ENCODE measurements around the gene TCEAL9. TPM values are rescaled to one million over a fixed set of nuclear protein-coding genes. Genes with fewer than 3 reads are reported as not detected.

TCEAL9 gene
- total and polyA plus RNA-seq, 7 donors: 3.4 to 15.1 (median 9.1) TPM

DNA sequence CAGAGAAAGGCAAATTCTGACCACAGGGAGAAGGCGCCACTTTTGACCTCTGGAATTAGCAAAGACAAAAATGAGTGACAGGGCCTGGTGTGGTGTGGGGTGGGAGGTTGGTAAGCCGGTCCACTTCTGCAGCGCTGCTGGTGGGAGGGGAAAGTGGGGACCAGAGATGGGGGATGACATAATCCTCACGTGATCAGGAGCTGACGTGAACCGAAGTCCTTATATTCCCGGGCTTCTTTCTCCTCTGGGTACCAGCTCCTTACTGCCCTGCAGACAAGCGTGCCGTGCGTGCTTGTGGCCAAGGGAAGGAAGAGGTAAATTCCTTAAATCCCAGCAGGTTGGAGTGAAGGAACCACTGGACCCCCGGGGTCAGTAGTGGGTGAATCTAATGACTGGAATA is 26.3 kb upstream of the TCEAL9 start, which contains the start of gene TCEAL7:
Gene TCEAL7 (plus strand): TSS at position 249 of the 400 bp plus-strand sequence. CDS start 1,165 bp downstream, outside the sequence.
- no peaks in the 10 kb centered on the region for H3K9me3 ChIP-seq
- peaks cover 0 to 41% (median 0%) of the 10 kb centered on the region in 3 donors for H3K27me3 ChIP-seq (ENCODE audit: insufficient read depth in 3 of 3, low read length in 2 of 3)
- H3K36me3 ChIP-seq (ENCODE audit: insufficient read depth in 1 of 2, low read depth in 1 of 2): no peaks in the 10 kb centered on the region
- H3K27ac ChIP-seq: no peak within 1 kb of the TSS
- 0 to 21% (median 8%) methylated on average over 7 to 11 of the region's 11 CpGs for WGBS, 3 donors
- peak within 1 kb of the TSS; percentile 30 for H3K4me3 ChIP-seq
- no peaks in the 10 kb centered on the region for H3K4me1 ChIP-seq
- TF ChIP-seq, protein P1, sequence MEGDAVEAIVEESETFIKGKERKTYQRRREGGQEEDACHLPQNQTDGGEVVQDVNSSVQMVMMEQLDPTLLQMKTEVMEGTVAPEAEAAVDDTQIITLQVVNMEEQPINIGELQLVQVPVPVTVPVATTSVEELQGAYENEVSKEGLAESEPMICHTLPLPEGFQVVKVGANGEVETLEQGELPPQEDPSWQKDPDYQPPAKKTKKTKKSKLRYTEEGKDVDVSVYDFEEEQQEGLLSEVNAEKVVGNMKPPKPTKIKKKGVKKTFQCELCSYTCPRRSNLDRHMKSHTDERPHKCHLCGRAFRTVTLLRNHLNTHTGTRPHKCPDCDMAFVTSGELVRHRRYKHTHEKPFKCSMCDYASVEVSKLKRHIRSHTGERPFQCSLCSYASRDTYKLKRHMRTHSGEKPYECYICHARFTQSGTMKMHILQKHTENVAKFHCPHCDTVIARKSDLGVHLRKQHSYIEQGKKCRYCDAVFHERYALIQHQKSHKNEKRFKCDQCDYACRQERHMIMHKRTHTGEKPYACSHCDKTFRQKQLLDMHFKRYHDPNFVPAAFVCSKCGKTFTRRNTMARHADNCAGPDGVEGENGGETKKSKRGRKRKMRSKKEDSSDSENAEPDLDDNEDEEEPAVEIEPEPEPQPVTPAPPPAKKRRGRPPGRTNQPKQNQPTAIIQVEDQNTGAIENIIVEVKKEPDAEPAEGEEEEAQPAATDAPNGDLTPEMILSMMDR (IDR thresholded peaks at IDR 0.05): no peak
- DNase-seq (peak in 1 of 2 donors; percentile 44), ATAC-seq (peak in 1 of 4 donors; percentile 42)
- intact Hi-C loops (cut with DNase I): no loop called here

DNA sequence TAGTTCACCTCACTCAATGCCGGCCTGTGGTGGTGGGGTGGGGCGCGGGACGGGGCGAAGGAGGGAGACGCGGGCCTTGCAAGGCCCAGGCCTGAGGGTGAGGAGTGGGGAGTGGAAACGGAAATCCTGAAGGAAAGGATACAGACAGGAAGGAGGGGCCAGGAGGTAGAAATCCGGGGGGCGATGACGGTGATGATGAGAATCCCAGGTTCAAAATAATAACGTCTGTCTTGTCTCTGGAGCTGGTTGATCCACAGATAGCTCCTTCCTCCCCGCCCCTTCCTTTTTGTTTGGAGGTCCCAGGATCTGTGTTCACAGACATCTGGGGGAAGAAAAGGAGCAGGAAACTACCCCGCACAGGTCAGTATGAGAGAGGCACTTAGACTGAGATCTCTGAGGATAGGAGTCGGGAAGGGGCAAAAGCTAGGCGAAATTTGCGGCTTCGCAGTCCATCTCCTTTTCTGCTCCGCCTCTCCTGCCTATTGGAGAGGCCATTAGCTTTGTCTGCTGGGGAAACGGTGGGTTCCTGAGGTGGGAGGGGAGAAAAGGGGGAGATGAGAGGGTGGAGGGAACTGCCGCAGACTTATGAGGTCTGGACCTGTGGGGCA is 25.5 kb upstream of the TCEAL9 start:
- Histone ChIP-seq H3K4me1 (no peaks in the 10 kb centered on the region), H3K4me3 (peak overlapping the region; percentile 30), H3K9me3 (no peaks in the 10 kb centered on the region), H3K27me3 (ENCODE audit: insufficient read depth in 3 of 3, low read length in 2 of 3) (peaks cover 0 to 41% (median 0%) of the 10 kb centered on the region in 3 donors), H3K36me3 (ENCODE audit: insufficient read depth in 1 of 2, low read depth in 1 of 2) (no peaks in the 10 kb centered on the region), H3K27ac (no peak overlapping the region)
- DNase-seq (no peak), ATAC-seq (no peak)
- 7 to 27% (median 7%) methylated on average over 15 to 21 of the region's 21 CpGs for WGBS, 3 donors
- intact Hi-C loops (cut with DNase I): no loop called here
- TF ChIP-seq, protein P1 (IDR thresholded peaks at IDR 0.05): no peak

DNA sequence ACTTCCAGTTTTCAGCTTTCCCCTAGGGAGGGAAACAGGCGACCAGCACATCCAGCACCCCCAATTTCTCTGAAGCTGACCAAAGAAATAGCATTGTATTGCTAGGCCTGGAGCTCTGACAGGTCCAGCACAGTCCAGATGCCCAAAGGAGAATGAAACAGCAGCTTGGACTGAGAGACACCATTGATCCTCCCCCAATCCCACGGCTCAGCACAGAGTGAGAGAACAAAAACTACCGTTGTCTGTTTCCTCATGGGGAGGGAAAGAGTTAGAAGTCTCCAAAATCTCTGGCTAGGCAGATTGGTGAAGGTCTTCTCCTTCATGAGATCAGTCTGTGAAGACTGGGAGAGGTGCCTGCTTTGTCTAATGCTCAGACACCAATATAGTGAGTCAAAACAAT is 17.6 kb upstream of the TCEAL9 start:
- DNase-seq: no peak
- 26 to 57% (median 32%) methylated on average over 3 of the region's 3 CpGs for WGBS, 3 donors
- Histone ChIP-seq H3K36me3 (ENCODE audit: insufficient read depth in 1 of 2, low read depth in 1 of 2) (no peaks in the 10 kb centered on the region), H3K4me1 (no peaks in the 10 kb centered on the region), H3K27ac (no peak overlapping the region), H3K27me3 (ENCODE audit: insufficient read depth in 3 of 3, low read length in 2 of 3) (peaks cover 0 to 13% (median 0%) of the 10 kb centered on the region in 3 donors), H3K9me3 (no peaks in the 10 kb centered on the region), H3K4me3 (no peak overlapping the region)
- TF ChIP-seq, protein P1 (IDR thresholded peaks at IDR 0.05): no peak
- no peak for ATAC-seq
- intact Hi-C loops (cut with DNase I): no loop called here

DNA sequence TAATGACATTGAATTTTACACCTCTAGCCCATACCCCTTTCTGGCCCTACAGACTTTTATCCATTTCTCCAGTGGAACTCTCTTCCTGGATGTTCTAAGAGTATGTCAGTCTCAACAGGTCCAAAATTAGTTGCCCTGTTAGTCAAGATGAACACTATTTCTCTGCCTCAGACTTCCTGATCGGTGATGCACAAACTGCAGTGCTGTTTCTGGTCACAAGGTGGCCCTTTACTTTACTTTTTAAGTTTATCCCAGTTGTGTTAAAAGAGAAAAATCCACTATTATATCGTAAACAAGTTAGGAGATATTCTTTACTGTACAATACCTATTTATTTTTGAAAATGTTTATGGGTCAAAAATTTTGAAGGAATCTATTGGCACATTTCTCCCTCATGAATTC is 13.2 kb upstream of the TCEAL9 start:
- H3K27ac ChIP-seq: no peak overlapping the region
- TF ChIP-seq, protein P1 (IDR thresholded peaks at IDR 0.05): peak; percentile 59
- ATAC-seq (no peak), DNase-seq (no peak)
- 1 to 19% (median 4%) methylated on average over 2 of the region's 2 CpGs for WGBS, 3 donors
- peaks cover 0 to 21% (median 0%) of the 10 kb centered on the region in 3 donors for H3K27me3 ChIP-seq (ENCODE audit: insufficient read depth in 3 of 3, low read length in 2 of 3)
- H3K9me3 ChIP-seq: no peaks in the 10 kb centered on the region
- no peak overlapping the region for H3K4me3 ChIP-seq
- no peaks in the 10 kb centered on the region for H3K4me1 ChIP-seq
- intact Hi-C loops (cut with DNase I): loop anchor here in 1 of 2 donors (5.0 kb wide), 1 partner anchor 119 kb away; no protein-coding TSS in a partner anchor
- H3K36me3 ChIP-seq (ENCODE audit: insufficient read depth in 1 of 2, low read depth in 1 of 2): no peaks in the 10 kb centered on the region

Data from psoas muscle (tissue), 8 donors.